H1 (cell line): ENCODE results near the gene RMDN3. TPM values are rescaled to one million over a fixed set of nuclear protein-coding genes. Genes with fewer than 3 reads are reported as not detected.

ENCODE experiments used
- EP300 ChIP-seq, 2 experiments: IDR thresholded peaks; 1 replicate in 1 of 2; 2 replicates in 1 of 2; pipeline ENCODE4 v1.6.1; 2011 to 2012; ENCODE audit warnings: low read depth in 2 of 2, low read length in 2 of 2, mild to moderate bottlenecking in 2 of 2, borderline replicate concordance in 1 of 2, inconsistent platforms in 1 of 2, moderate library complexity in 1 of 2
- GABPA ChIP-seq: IDR thresholded peaks from 2 replicates; pipeline ENCODE4 v1.6.1; 2011; ENCODE audit warnings: mild to moderate bottlenecking, low read length, moderate library complexity, borderline replicate concordance; ENCODE audit not compliant: insufficient read depth
- PHF8 ChIP-seq: fragments of 200-600 bp; sonication (generic); conservative IDR thresholded peaks from 2 replicates; pipeline ENCODE4 v1.7.1; 2012; ENCODE audit warnings: low read depth, mild to moderate bottlenecking, inconsistent platforms, low read length, moderate library complexity
- POLR2AphosphoS5 ChIP-seq: IDR thresholded peaks from 2 replicates; pipeline ENCODE4 v1.6.1; 2011; ENCODE audit warnings: low read depth, low read length
- SIX5 ChIP-seq: IDR thresholded peaks from 2 replicates; pipeline ENCODE4 v1.6.1; 2011; ENCODE audit warnings: mild to moderate bottlenecking, low read depth, low read length
- SP1 ChIP-seq: IDR thresholded peaks from 2 replicates; pipeline ENCODE4 v1.6.1; 2011; ENCODE audit warnings: low read depth, low read length
- TAF7 ChIP-seq: optimal IDR thresholded peaks from 2 replicates; pipeline ENCODE3; 2011; ENCODE audit warnings: low read depth, mild to moderate bottlenecking, inconsistent platforms, low read length, moderate library complexity, borderline replicate concordance
- TEAD4 ChIP-seq: IDR thresholded peaks from 2 replicates; pipeline ENCODE4 v1.6.1; 2012; ENCODE audit warnings: low read depth, low read length, inconsistent platforms, mixed read lengths
- YY1 ChIP-seq: IDR thresholded peaks from 2 replicates; pipeline ENCODE4 v1.6.1; 2011; ENCODE audit warnings: low read depth, mild to moderate bottlenecking, low read length
- ZNF274 ChIP-seq: IDR thresholded peaks from 2 replicates; pipeline ENCODE4 v1.7.0; 2012; ENCODE audit warnings: low read length, borderline replicate concordance; ENCODE audit errors: extremely low read depth
- polyA plus RNA-seq, 7 experiments: library from polyadenylated mRNA; depleted of rRNA in 3 of 7; stranded (reverse) in 5 of 7; unstranded in 2 of 7; fragments of >200 nt in 5 of 7; fragments of 200-250 nt in 2 of 7; gene quantifications; 1 replicate in 5 of 7; 2 replicates in 1 of 7; 4 replicates in 1 of 7; pipeline versions ENCODE4 v1.2.1 to v1.2.3, GENCODE V29; 2011 to 2013; ENCODE audit warnings: missing spikeins in 2 of 7, mixed read lengths in 2 of 7
- total RNA-seq: library from RNA; stranded (reverse); fragmentation: NEBNext Ultra II Directional; extraction: Animal tissue kit (Norgen Biotek cat#: 25700); gene quantifications from 2 replicates; pipeline ENCODE4 v1.2.1, GENCODE V29; 2021
- TF ChIP-seq, protein P1 (sequence below): fragments of 300-600 bp; sonication (generic); IDR thresholded peaks from 2 replicates; pipeline ENCODE4 v1.7.1; 2012; ENCODE audit warnings: low read length, moderate library complexity, mild to moderate bottlenecking, inconsistent platforms; ENCODE audit not compliant: insufficient replicate concordance
- TF ChIP-seq, protein P2 (sequence below): IDR thresholded peaks from 2 replicates; pipeline ENCODE4 v1.6.1; 2012; ENCODE audit warnings: inconsistent platforms

RMDN3 gene
- total and polyA plus RNA-seq, 2 of the 8 experiments (the other 6 are each of a cell fraction or from before 2014, with no cell fraction given), result 10.8 to 24.1 TPM

DNA sequence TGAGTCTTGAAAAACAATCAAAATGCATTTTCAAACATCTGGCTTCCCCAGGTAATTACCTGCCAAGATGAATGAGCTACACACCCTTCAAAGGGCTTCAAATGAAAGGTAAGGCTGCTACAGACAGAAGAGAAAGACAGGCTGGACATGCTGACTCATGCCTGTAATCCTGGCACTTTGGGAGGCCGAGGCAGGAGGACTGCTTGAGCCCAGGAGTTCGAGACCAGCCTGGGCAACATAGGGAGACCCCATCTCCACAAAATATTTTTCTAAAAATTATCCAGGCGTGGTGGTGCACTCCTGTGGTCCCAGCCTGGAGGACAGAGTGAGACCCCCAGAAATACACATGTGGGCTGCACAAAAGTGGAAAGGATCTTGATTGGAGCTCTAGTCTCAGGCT, 37.3 kb upstream of the RMDN3 start (continued):
- TF ChIP-seq, protein P1, sequence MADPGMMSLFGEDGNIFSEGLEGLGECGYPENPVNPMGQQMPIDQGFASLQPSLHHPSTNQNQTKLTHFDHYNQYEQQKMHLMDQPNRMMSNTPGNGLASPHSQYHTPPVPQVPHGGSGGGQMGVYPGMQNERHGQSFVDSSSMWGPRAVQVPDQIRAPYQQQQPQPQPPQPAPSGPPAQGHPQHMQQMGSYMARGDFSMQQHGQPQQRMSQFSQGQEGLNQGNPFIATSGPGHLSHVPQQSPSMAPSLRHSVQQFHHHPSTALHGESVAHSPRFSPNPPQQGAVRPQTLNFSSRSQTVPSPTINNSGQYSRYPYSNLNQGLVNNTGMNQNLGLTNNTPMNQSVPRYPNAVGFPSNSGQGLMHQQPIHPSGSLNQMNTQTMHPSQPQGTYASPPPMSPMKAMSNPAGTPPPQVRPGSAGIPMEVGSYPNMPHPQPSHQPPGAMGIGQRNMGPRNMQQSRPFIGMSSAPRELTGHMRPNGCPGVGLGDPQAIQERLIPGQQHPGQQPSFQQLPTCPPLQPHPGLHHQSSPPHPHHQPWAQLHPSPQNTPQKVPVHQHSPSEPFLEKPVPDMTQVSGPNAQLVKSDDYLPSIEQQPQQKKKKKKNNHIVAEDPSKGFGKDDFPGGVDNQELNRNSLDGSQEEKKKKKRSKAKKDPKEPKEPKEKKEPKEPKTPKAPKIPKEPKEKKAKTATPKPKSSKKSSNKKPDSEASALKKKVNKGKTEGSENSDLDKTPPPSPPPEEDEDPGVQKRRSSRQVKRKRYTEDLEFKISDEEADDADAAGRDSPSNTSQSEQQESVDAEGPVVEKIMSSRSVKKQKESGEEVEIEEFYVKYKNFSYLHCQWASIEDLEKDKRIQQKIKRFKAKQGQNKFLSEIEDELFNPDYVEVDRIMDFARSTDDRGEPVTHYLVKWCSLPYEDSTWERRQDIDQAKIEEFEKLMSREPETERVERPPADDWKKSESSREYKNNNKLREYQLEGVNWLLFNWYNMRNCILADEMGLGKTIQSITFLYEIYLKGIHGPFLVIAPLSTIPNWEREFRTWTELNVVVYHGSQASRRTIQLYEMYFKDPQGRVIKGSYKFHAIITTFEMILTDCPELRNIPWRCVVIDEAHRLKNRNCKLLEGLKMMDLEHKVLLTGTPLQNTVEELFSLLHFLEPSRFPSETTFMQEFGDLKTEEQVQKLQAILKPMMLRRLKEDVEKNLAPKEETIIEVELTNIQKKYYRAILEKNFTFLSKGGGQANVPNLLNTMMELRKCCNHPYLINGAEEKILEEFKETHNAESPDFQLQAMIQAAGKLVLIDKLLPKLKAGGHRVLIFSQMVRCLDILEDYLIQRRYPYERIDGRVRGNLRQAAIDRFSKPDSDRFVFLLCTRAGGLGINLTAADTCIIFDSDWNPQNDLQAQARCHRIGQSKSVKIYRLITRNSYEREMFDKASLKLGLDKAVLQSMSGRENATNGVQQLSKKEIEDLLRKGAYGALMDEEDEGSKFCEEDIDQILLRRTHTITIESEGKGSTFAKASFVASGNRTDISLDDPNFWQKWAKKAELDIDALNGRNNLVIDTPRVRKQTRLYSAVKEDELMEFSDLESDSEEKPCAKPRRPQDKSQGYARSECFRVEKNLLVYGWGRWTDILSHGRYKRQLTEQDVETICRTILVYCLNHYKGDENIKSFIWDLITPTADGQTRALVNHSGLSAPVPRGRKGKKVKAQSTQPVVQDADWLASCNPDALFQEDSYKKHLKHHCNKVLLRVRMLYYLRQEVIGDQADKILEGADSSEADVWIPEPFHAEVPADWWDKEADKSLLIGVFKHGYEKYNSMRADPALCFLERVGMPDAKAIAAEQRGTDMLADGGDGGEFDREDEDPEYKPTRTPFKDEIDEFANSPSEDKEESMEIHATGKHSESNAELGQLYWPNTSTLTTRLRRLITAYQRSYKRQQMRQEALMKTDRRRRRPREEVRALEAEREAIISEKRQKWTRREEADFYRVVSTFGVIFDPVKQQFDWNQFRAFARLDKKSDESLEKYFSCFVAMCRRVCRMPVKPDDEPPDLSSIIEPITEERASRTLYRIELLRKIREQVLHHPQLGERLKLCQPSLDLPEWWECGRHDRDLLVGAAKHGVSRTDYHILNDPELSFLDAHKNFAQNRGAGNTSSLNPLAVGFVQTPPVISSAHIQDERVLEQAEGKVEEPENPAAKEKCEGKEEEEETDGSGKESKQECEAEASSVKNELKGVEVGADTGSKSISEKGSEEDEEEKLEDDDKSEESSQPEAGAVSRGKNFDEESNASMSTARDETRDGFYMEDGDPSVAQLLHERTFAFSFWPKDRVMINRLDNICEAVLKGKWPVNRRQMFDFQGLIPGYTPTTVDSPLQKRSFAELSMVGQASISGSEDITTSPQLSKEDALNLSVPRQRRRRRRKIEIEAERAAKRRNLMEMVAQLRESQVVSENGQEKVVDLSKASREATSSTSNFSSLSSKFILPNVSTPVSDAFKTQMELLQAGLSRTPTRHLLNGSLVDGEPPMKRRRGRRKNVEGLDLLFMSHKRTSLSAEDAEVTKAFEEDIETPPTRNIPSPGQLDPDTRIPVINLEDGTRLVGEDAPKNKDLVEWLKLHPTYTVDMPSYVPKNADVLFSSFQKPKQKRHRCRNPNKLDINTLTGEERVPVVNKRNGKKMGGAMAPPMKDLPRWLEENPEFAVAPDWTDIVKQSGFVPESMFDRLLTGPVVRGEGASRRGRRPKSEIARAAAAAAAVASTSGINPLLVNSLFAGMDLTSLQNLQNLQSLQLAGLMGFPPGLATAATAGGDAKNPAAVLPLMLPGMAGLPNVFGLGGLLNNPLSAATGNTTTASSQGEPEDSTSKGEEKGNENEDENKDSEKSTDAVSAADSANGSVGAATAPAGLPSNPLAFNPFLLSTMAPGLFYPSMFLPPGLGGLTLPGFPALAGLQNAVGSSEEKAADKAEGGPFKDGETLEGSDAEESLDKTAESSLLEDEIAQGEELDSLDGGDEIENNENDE, result no peak
- TF ChIP-seq, protein P2, sequence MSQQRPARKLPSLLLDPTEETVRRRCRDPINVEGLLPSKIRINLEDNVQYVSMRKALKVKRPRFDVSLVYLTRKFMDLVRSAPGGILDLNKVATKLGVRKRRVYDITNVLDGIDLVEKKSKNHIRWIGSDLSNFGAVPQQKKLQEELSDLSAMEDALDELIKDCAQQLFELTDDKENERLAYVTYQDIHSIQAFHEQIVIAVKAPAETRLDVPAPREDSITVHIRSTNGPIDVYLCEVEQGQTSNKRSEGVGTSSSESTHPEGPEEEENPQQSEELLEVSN, result no peak
- no peak for TF ChIP-seq EP300 (IDR thresholded peaks at IDR 0.05; ENCODE audit: borderline replicate concordance in 1 of 2, low read depth in 2 of 2, low read length in 2 of 2)
- no peak for TF ChIP-seq SP1
- TF ChIP-seq GABPA, result no peak
- TF ChIP-seq YY1, result no peak
- TF ChIP-seq PHF8, result no peak
- no peak for TF ChIP-seq ZNF274
- TF ChIP-seq TAF7, result no peak
- TF ChIP-seq POLR2AphosphoS5, result no peak
- TF ChIP-seq SIX5, result no peak
- TF ChIP-seq TEAD4, result no peak
